GM21423 (cell line): Measurements from ENCODE around the gene FOXP1.

Experiments
- ATAC-seq: cut with Tn5 transposase; IDR thresholded peaks from one replicate; pipeline ENCODE4 v1.9.1; 2021; ENCODE audit warnings: mild to moderate bottlenecking, moderate library complexity; ENCODE audit not compliant: unreplicated experiment

FOXP1 gene

GRCh38 chr3:71202848-71203533 lies 380.5 kb downstream of the FOXP1 start:
- no peak for ATAC-seq

- no peak for ATAC-seq
Measured at GRCh38 chr3:71201939-71202338, 381.6 kb downstream of the FOXP1 start.

DNA sequence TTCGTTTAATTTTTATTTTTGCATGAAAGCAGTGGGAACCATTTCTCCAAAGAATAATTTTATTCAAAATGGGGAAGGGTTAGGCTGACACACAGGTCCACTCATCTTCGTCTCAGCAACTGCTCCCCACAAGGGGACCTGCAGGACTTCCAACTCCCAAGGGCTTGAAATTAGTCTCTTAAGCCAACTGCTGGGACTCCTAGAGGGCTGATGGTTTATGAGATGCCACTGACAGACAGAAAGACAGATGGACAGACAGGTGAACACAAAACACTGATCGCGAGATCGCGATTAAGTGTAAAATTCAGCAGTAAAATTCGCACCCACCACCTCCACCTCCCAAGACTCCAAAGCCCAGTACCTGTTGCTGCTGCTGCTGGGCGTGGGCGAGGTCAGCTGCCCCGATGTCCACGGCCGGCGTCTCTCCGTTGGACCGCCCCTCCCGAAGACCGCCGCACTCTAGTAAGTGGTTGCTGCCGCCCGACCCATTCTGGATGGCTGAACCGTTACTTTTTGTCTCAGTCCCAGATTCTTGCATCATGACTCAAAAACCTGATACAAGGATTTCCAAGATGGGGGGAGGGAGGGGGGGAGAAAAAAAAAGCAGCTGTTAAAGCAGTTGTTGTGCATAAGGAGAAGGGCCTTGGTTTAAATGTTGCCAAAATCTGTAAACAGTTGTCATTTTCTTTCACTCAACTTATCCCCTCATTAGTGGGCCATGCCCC lies 385.5 kb downstream of the FOXP1 start:
- no peak for ATAC-seq

GRCh38 chr3:71195492-71195891 lies 388.0 kb downstream of the FOXP1 start:
- no peak for ATAC-seq

DNA sequence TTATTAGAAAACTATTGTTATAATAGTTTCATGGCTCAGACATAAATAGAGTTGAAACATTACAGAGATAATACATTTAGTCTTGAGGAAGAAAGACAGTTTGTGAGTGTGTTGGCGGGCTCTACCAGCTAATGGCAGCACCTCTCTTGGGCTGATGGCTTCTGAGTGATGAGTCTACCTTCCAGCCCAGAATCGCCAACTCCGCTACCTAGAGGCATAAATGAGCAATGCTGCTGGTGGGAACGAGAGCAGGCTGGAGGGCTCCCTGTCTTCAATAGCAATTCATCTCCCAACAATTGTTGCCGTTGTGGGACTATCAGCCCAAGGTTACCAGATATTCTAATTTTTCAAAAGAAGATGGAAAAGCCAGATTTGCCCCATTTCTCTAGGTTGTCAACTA lies 388.7 kb downstream of the FOXP1 start:
- no peak for ATAC-seq

- no peak for ATAC-seq
Measured at GRCh38 chr3:71191031-71191482, 392.5 kb downstream of the FOXP1 start.

- no peak for ATAC-seq
Measured at GRCh38 chr3:71189480-71189879, 394.0 kb downstream of the FOXP1 start.

DNA sequence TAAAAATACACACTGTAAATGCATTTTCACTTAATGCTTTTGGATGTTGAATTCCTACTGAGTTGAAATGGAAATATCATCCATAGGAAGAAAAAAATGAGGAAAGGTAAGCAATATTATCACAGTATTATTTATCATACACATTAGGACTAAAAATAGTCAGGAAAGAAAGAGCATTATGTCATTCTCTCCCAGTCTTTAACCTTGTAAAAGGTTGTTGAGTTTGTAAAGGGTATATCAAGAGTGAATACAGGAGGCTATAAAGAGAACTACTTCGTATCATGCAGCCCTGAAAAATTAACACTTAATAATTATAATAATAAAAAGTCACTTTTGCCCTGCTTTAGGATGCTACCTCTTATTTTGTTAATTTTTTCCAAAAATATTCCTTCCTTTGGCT lies 395.8 kb downstream of the FOXP1 start:
- no peak for ATAC-seq

DNA sequence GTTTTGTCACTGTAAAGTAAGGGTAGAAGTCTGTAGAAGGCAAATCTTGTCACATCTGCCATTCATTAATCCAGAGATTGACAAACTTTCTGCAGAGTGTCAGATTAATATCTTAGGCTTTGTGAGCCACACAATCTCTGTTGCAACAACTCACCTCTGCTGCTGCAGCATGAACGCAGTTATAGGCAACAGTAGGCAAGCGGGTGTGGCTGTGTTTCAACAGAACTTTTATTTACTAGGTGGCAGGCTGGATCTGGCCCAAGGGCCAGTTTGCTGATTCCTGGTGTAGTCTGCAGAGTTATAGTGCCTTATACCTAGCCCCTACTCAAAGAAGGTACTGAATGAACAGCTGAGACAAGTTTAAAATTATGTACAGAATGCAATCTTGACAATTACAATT lies 396.7 kb downstream of the FOXP1 start:
- ATAC-seq, result no peak

GRCh38 chr3:71185733-71186455 lies 397.6 kb downstream of the FOXP1 start:
- no peak for ATAC-seq

DNA sequence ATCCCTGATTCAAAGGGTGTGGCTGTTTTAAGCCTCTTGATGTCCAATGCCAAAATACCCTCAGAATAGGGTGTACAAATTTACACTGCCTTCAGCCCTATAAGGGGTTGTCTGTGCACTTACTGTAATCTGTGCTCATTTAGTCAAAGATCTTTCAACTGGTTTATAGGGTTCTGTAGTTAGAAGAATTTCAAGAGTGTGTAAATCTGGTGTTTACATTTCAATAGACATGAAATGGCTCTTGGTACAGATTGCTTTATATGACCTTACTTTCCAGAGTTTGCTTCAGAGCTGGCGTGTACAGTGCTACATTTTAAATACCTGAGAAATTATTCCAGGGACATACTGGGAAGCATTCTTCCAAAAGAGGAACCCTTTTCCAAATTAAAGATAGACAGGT lies 399.3 kb downstream of the FOXP1 start:
- ATAC-seq, result no peak

GRCh38 chr3:71183549-71183948 lies 400.0 kb downstream of the FOXP1 start:
- no peak for ATAC-seq

DNA sequence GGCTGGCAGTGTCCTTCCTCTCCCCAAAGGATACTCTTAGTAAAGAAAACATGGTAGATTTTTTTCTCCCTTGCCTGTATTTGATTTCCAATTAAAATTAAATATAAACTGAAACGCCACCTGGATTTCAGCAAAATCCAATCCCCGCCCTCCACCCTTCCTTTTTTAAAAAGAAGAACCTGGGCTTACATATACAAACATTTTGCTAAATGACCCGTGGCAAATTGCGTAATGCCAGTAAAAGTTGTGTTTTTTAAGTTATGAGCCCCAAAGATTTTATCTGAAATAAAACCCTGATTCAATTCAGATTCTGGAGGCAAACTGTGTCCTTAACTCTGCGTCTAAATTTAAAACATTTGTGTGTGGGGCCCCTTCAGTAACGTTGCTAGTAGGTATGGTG lies 403.0 kb downstream of the FOXP1 start:
- ATAC-seq, result no peak

- no peak for ATAC-seq
Measured at GRCh38 chr3:71177375-71177774, 406.2 kb downstream of the FOXP1 start.

- no peak for ATAC-seq
Measured at GRCh38 chr3:71176366-71176765, 407.2 kb downstream of the FOXP1 start.

GRCh38 chr3:71175691-71176365 lies 407.7 kb downstream of the FOXP1 start:
- no peak for ATAC-seq

DNA sequence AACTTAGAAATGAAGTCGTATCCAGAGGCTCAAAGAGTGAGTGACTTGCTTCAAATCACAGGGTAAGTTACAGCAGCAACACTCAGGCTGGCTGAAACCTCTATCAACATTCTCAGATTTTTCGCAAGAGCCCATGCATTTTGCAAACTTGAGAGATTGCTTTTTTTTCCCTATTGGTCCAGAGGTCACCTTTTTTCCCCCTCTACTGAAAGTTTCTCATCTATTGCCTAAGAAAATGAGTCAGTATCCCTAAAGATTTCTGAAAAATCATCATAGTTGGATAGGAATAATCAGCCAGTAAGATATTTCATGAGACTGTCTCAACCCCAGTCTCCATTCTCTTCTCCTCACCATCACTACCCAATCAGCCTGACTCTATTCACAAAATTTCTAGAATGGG lies 410.6 kb downstream of the FOXP1 start:
- ATAC-seq, result no peak

DNA sequence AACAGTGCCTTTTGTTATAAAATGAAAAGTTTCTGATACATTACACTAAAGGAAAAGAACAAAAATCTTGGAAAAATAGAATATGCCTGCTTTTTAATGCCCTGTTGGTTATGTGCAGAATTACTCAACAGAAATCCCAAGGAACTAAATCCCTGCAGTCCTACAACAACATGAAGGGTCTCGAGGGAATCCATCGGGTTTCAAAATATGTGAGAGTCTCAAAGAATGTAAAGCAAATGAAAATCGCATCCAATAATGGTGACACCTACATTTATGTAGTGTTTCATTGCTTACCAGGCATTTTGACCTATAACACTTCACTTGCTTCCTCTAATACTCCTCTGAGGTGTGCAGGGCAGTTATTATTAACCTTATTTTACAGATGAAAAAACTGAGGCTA lies 411.3 kb downstream of the FOXP1 start:
- no peak for ATAC-seq

- ATAC-seq, result no peak
Measured at GRCh38 chr3:71171247-71171646, 412.3 kb downstream of the FOXP1 start.

DNA sequence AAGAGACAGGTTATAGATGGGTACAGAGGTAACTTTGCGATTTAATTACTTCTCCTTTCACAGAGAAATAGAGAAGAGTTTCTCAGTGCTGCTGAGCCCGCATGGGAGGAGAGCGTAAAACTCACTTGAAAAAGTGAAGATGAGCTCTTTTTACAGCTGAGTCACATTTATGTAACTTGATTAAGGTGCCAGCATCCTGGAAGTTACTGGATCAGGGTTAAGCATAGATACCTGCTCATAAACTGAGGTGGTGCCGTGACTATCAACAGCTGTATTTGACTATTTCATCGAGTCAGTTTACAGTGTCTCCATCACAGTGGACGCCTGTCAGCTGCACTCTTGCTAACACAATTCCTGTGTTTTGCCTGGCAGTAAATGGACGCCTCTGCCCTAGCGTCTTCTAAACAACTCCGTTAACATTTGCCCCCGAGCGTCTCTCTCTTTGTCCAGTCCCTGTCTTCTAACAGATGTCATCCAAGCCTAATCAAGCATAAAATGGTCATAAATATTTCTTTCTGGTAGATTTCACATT lies 414.6 kb downstream of the FOXP1 start:
- ATAC-seq, result no peak

GRCh38 chr3:71168121-71168721 lies 415.3 kb downstream of the FOXP1 start:
- ATAC-seq, result no peak
